WERI-Rb-1 (cell line): ENCODE results near the gene ARL13B.

ENCODE experiments used
- DNase-seq: peaks from one replicate; pipeline ENCODE4 v3.0.0-alpha.2; 2020
- H3K27ac ChIP-seq: fragments of 250-450 bp; sonication (Bioruptor Pico); 2 replicates; pipeline ENCODE4 v1.5.1; 2020; ENCODE audit warnings: mild to moderate bottlenecking, moderate library complexity
- H3K27me3 ChIP-seq: fragments of 250-450 bp; sonication (Bioruptor Pico); 2 replicates; pipeline ENCODE4 v1.5.1; 2021; ENCODE audit warnings: mild to moderate bottlenecking, low read depth, moderate library complexity; ENCODE audit not compliant: insufficient read depth, severe bottlenecking
- H3K36me3 ChIP-seq: fragments of 250-450 bp; sonication (Bioruptor Pico); 2 replicates; pipeline ENCODE4 v1.5.1; 2020; ENCODE audit warnings: mild to moderate bottlenecking, moderate library complexity
- H3K4me3 ChIP-seq: 2 replicates; pipeline ENCODE4 v1.5.1; 2011; ENCODE audit warnings: low read depth, mild to moderate bottlenecking, control low read depth, low read length
- H3K9me3 ChIP-seq: fragments of 250-450 bp; sonication (Bioruptor Pico); 2 replicates; pipeline ENCODE4 v1.5.1; 2021; ENCODE audit warnings: mild to moderate bottlenecking, moderate library complexity; ENCODE audit not compliant: severe bottlenecking
- TF ChIP-seq, protein P1 (sequence below): IDR thresholded peaks from 2 replicates; pipeline ENCODE4 v1.5.1; 2011; ENCODE audit warnings: low read depth, mild to moderate bottlenecking, control low read depth, inconsistent platforms, low read length

ARL13B gene

DNA sequence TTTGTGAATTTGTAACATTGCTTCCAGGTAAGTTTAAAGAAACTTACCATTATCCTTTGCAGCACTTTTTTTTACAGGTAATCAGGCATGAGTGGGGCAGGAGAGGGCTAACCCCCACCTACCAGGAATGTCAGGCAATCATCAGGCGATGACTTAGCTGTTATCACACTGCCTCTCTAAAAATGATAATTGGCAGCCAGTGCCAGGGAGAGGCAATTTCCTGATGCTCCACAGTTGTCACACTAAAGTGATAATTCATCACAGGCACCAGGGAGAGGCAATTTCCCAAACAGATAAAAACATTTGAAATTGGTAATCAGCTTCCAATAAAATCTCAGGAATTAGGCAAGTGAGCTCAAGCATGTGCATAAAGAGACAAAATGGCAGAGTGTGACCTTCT, 109.2 kb downstream of the ARL13B start:
- Histone ChIP-seq H3K9me3 (no peaks in the 10 kb centered on the region), H3K27me3 (no peaks in the 10 kb centered on the region), H3K4me3 (no peak overlapping the region), H3K27ac (no peak overlapping the region), H3K36me3 (no peaks in the 10 kb centered on the region)
- DNase-seq: no peak
- TF ChIP-seq, protein P1, sequence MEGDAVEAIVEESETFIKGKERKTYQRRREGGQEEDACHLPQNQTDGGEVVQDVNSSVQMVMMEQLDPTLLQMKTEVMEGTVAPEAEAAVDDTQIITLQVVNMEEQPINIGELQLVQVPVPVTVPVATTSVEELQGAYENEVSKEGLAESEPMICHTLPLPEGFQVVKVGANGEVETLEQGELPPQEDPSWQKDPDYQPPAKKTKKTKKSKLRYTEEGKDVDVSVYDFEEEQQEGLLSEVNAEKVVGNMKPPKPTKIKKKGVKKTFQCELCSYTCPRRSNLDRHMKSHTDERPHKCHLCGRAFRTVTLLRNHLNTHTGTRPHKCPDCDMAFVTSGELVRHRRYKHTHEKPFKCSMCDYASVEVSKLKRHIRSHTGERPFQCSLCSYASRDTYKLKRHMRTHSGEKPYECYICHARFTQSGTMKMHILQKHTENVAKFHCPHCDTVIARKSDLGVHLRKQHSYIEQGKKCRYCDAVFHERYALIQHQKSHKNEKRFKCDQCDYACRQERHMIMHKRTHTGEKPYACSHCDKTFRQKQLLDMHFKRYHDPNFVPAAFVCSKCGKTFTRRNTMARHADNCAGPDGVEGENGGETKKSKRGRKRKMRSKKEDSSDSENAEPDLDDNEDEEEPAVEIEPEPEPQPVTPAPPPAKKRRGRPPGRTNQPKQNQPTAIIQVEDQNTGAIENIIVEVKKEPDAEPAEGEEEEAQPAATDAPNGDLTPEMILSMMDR: no peak

DNA sequence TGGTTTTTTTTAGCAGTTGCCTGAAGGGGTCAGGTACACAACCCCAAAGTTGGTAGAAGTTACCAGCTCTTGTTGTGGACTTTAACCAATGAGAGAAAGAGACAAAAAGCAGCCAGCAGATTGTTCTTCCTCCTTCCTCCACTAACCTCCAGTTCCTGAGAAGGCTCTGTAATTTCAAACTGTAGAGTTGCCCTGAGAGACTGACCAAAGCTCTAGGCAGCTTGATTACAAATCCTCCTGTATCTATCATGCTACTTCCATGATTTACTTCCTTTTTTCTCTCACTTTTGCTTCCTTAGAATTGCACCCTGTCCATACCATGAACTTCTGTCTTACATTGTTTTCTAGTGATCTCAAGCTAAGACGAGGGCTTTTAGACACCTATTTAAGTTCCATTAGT, 112.1 kb downstream of the ARL13B start:
- H3K36me3 ChIP-seq: peaks cover 2% of the 10 kb centered on the region; the same call in 1 of the 2 replicates
- TF ChIP-seq, protein P1: no peak
- no peak for DNase-seq
- H3K9me3 ChIP-seq: no peaks in the 10 kb centered on the region
- H3K27me3 ChIP-seq: no peaks in the 10 kb centered on the region
- no peak overlapping the region for H3K27ac ChIP-seq
- no peak overlapping the region for H3K4me3 ChIP-seq

DNA sequence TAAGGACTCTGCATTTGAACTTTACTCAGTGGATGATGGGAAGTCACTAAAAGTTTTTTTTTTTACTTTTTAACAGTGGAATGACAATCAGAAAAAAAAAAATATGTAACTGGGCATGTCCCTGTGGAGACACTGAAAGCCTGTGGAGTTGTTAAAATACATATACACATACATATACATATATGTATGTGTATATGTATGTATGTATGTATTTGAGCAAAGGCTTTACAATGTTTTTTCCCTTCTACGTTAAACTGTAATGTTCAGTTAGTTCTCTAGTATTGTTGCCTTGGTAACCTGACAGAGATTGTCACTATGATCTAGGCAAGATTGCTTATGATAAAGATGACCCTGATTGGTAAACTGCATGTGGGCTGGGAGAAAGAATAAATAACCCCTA, 113.2 kb downstream of the ARL13B start:
- Histone ChIP-seq H3K36me3 (peaks cover 2% of the 10 kb centered on the region; the same call in 1 of the 2 replicates), H3K4me3 (no peak overlapping the region), H3K27me3 (no peaks in the 10 kb centered on the region), H3K9me3 (no peaks in the 10 kb centered on the region), H3K27ac (no peak overlapping the region)
- TF ChIP-seq, protein P1: no peak
- no peak for DNase-seq

DNA sequence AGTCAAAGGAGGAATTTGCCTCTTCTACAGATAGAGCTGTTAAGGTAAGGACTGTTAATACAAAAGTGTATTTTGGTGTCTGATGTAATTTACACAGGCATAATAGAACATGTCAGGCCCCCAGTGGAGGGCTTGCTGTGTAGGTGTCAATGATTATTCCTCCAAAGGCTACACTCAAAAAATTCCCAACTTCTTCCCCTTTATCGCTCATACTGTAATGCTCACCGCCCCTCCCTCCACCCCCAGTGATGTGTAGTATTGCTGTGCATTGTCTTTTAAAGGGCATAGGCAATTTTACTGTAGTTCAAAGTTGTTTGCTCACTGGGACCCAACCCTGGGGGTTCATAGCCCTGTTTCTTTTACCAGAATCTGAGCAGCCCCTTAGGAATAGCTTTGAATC, 115.2 kb downstream of the ARL13B start:
- no peaks in the 10 kb centered on the region for H3K27me3 ChIP-seq
- peaks cover 3% of the 10 kb centered on the region; the same call in 1 of the 2 replicates for H3K36me3 ChIP-seq
- TF ChIP-seq, protein P1: no peak
- no peak overlapping the region for H3K4me3 ChIP-seq
- H3K27ac ChIP-seq: no peak overlapping the region
- H3K9me3 ChIP-seq: no peaks in the 10 kb centered on the region
- no peak for DNase-seq

DNA sequence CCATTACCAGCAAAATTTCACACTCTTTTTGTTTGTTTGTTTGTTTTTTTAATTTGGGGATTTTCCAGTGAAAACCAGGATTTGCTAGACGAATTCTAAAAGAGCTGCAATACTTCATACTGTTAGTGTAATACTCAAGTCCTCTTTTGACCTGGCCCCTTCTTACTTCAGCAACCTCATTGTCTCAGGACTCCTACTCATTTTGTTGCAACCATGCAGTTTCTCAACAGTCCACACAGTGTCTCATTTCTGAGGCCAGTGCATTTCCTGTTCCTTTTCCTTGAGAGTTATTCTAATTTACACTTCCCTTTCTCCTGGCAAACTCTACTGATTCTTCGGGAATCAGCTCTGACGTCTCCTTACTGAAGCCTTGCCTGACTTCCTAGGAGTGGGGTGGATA, 118.5 kb downstream of the ARL13B start:
- no peaks in the 10 kb centered on the region for H3K27me3 ChIP-seq
- H3K4me3 ChIP-seq: no peak overlapping the region
- TF ChIP-seq, protein P1: no peak
- peaks cover 5% of the 10 kb centered on the region; the same call in 1 of the 2 replicates for H3K36me3 ChIP-seq
- H3K27ac ChIP-seq: no peak overlapping the region
- H3K9me3 ChIP-seq: no peaks in the 10 kb centered on the region
- DNase-seq: no peak

DNA sequence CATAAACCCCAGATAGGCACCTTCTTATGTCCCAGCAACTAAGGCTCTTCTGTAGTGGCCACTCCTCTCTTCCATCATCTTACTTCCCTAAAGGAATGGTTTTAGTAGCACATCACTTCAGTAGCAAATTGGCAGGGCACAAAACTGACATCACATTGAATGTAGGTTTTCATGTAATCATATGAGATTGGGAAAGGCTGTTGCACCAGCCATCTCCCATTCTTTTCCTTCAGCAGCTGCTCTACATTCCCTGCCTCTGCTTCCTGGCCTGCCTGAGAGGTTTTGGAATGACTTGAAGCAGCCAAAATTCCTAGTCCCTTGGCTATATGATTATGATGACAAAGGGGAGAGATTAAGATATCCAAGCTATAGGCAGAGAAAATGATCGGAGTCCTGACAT, 119.4 kb downstream of the ARL13B start:
- no peak overlapping the region for H3K27ac ChIP-seq
- H3K27me3 ChIP-seq: no peaks in the 10 kb centered on the region
- TF ChIP-seq, protein P1: no peak
- H3K36me3 ChIP-seq: peaks cover 5% of the 10 kb centered on the region; the same call in 1 of the 2 replicates
- no peak for DNase-seq
- H3K9me3 ChIP-seq: no peaks in the 10 kb centered on the region
- no peak overlapping the region for H3K4me3 ChIP-seq
